ACC112 (cell line): Measurements from ENCODE around the gene DCHS1.

Source experiments
- H2AFZ ChIP-seq: fragments of 200-600 bp; sonication (generic); one replicate; pipeline ENCODE4 v1.6.0; 2017; ENCODE audit warnings: antibody characterized with exemption, low read length; ENCODE audit not compliant: unreplicated experiment
- H3K27ac ChIP-seq: fragments of 200-600 bp; sonication (generic); 2 replicates; pipeline ENCODE4 v1.5.1; 2014; ENCODE audit warnings: low read depth, mild to moderate bottlenecking, antibody characterized with exemption, low read length, moderate library complexity
- H3K27me3 ChIP-seq: fragments of 200-600 bp; sonication (generic); 2 replicates; pipeline ENCODE4 v1.6.1; 2014; ENCODE audit warnings: mild to moderate bottlenecking, antibody characterized with exemption, low read length, moderate library complexity, mixed read lengths; ENCODE audit not compliant: insufficient read depth
- H3K36me3 ChIP-seq: fragments of 200-600 bp; sonication (generic); 2 replicates; pipeline ENCODE4 v1.6.1; 2016; ENCODE audit warnings: mild to moderate bottlenecking, antibody characterized with exemption, low read length, moderate library complexity, mixed read lengths; ENCODE audit not compliant: insufficient read depth
- H3K4me1 ChIP-seq: fragments of 200-600 bp; sonication (generic); one replicate; pipeline ENCODE4 v1.6.1; 2016; ENCODE audit warnings: low read length, mixed read lengths; ENCODE audit not compliant: insufficient read depth, unreplicated experiment, control insufficient read depth
- H3K4me3 ChIP-seq: fragments of 200-600 bp; sonication (generic); 2 replicates; pipeline ENCODE4 v1.5.1; 2014; ENCODE audit warnings: mild to moderate bottlenecking, low read depth, low read length
- H3K79me2 ChIP-seq: fragments of 200-600 bp; sonication (generic); one replicate; pipeline ENCODE4 v1.6.0; 2016; ENCODE audit warnings: low read length; ENCODE audit not compliant: control insufficient read depth, unreplicated experiment, insufficient read depth

Gene DCHS1

GRCh38 chr11:6587360-6587953 lies 68.2 kb downstream of the DCHS1 start:
- Histone ChIP-seq H3K36me3 (peaks cover 13% of the 10 kb centered on the region), H3K4me1 (no peaks in the 10 kb centered on the region), H3K4me3 (no peak overlapping the region), H3K27me3 (no peaks in the 10 kb centered on the region), H2AFZ (no peak overlapping the region), H3K27ac (no peak overlapping the region), H3K79me2 (no peaks in the 10 kb centered on the region)

GRCh38 chr11:6586434-6587359 lies 68.9 kb downstream of the DCHS1 start:
- Histone ChIP-seq H3K36me3 (peaks cover 13% of the 10 kb centered on the region), H3K4me3 (peak overlapping the region; percentile 28; the same call in 1 of the 2 replicates), H3K4me1 (no peaks in the 10 kb centered on the region), H3K79me2 (no peaks in the 10 kb centered on the region), H3K27ac (no peak overlapping the region), H3K27me3 (no peaks in the 10 kb centered on the region), H2AFZ (no peak overlapping the region)

- no peak overlapping the region for H2AFZ ChIP-seq
- H3K36me3 ChIP-seq: peaks cover 13% of the 10 kb centered on the region
- H3K4me3 ChIP-seq: no peak overlapping the region
- H3K79me2 ChIP-seq: no peaks in the 10 kb centered on the region
- no peaks in the 10 kb centered on the region for H3K4me1 ChIP-seq
- no peaks in the 10 kb centered on the region for H3K27me3 ChIP-seq
- no peak overlapping the region for H3K27ac ChIP-seq
Observed at GRCh38 chr11:6584528-6584927, 71.1 kb downstream of the DCHS1 start.

DNA sequence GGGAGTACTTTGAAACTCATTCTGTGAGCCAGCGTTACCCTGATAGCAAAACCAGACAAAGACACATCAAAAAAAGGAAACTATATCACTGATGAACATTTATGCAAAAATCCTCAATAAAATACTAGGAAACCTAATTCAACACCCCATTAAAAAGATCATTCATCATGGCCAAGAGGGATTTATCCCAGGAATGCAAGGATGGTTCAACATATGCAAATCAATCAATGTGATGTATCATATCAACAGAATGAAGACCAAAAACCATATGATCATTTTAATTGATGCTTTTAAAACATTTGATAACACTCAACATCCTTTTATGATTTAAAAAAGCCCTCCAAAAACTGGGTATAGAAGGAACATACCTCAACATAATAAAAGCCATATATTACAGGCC lies 72.0 kb downstream of the DCHS1 start:
- no peak overlapping the region for H3K4me3 ChIP-seq
- no peaks in the 10 kb centered on the region for H3K4me1 ChIP-seq
- no peaks in the 10 kb centered on the region for H3K27me3 ChIP-seq
- H2AFZ ChIP-seq: no peak overlapping the region
- H3K36me3 ChIP-seq: peaks cover 13% of the 10 kb centered on the region
- H3K79me2 ChIP-seq: no peaks in the 10 kb centered on the region
- no peak overlapping the region for H3K27ac ChIP-seq

GRCh38 chr11:6579681-6580080 lies 75.9 kb downstream of the DCHS1 start:
- H3K36me3 ChIP-seq: peaks cover 13% of the 10 kb centered on the region
- no peak overlapping the region for H2AFZ ChIP-seq

DNA sequence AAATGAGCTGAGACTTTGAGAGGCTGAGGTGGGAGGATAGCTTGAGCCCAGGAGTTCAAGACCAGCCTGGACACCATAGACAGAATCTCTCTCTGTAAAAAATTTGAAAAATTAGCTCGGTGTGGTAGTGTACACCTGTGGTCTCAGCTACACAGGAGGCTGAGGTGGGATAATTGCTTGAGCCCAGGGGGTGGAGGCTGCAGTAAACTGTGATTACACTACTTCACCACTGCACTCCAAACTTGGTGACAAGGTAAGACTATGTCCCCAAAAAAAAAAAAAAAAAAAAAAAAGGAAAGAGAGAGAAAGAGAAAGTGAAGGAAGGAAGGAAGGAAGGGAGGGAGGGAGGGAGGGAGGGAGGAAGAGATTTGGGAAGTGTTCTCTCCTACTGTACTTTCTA lies 77.5 kb downstream of the DCHS1 start:
- no peak overlapping the region for H3K27ac ChIP-seq
- H3K27me3 ChIP-seq: no peaks in the 10 kb centered on the region
- no peak overlapping the region for H2AFZ ChIP-seq
- peaks cover 1% of the 10 kb centered on the region; the same call in 1 of the 2 replicates for H3K36me3 ChIP-seq
- no peaks in the 10 kb centered on the region for H3K79me2 ChIP-seq
- no peak overlapping the region for H3K4me3 ChIP-seq
- H3K4me1 ChIP-seq: peaks cover 12% of the 10 kb centered on the region

More at GRCh38 chr11:6579681-6580080, 75.9 kb downstream of the DCHS1 start:
- H3K27ac ChIP-seq: no peak overlapping the region
- H3K4me3 ChIP-seq: no peak overlapping the region
- no peaks in the 10 kb centered on the region for H3K79me2 ChIP-seq
- peaks cover 12% of the 10 kb centered on the region for H3K4me1 ChIP-seq
- no peaks in the 10 kb centered on the region for H3K27me3 ChIP-seq

GRCh38 chr11:6576471-6577373 lies 78.9 kb downstream of the DCHS1 start:
- Histone ChIP-seq H3K27me3 (no peaks in the 10 kb centered on the region), H3K4me1 (peaks cover 20% of the 10 kb centered on the region), H3K4me3 (no peak overlapping the region), H2AFZ (no peak overlapping the region), H3K79me2 (no peaks in the 10 kb centered on the region), H3K36me3 (no peaks in the 10 kb centered on the region; the same call in 1 of the 2 replicates), H3K27ac (no peak overlapping the region)

GRCh38 chr11:6574816-6575715 lies 80.5 kb downstream of the DCHS1 start:
- no peak overlapping the region for H3K4me3 ChIP-seq
- H3K79me2 ChIP-seq: no peaks in the 10 kb centered on the region
- H3K36me3 ChIP-seq: no peaks in the 10 kb centered on the region; the same call in 1 of the 2 replicates
- H3K4me1 ChIP-seq: peaks cover 21% of the 10 kb centered on the region
- H2AFZ ChIP-seq: no peak overlapping the region
- H3K27ac ChIP-seq: no peak overlapping the region
- H3K27me3 ChIP-seq: no peaks in the 10 kb centered on the region

GRCh38 chr11:6572215-6572614 lies 83.4 kb downstream of the DCHS1 start:
- H3K79me2 ChIP-seq: no peaks in the 10 kb centered on the region
- H3K4me3 ChIP-seq: no peak overlapping the region
- no peaks in the 10 kb centered on the region for H3K27me3 ChIP-seq
- no peak overlapping the region for H2AFZ ChIP-seq
- H3K27ac ChIP-seq: no peak overlapping the region
- no peaks in the 10 kb centered on the region; the same call in 1 of the 2 replicates for H3K36me3 ChIP-seq
- peaks cover 25% of the 10 kb centered on the region for H3K4me1 ChIP-seq
